ENCODE data around the gene SLC52A1. TPM values are rescaled to one million over a fixed set of nuclear protein-coding genes. Genes with fewer than 3 reads are reported as not detected.
"Not testable (repeated sequence)": the region's sequence is repeated elsewhere in the genome, so short reads cannot be mapped to it uniquely, and the experiment has no call there.

The SLC52A1 gene
- total RNA-seq (not detected), polyA plus RNA-seq (not detected)
- long read RNA-seq, donor 1 = 0 reads
- long read RNA-seq, donor 2 = 0 reads
- long read RNA-seq, donor 3 = 0 reads
- long read RNA-seq, donor 4 = 0 reads

DNA sequence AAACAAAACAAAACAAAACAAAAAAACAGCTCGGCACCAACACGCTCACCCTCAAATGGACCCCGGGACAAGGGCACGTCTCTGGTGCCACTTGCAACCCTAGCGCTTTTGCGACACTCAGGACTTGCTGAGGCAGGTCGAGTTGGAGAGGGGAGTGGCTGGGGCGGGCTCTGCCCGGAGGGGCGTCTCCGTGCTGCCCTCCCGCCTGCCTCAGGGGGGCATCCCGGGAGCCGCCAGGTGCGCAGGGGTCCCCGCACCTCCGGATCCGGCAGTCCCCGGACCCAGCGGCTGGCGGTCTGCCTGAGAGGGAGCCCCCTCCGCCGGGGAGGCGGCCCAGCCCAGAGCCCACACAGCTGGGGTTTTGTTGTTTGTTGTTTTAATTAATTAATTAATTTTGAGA lies at the start of gene SLC52A1:
Gene SLC52A1, minus strand, starts transcription at position 112 of the 400 bp plus-strand sequence. CDS start 820 bp downstream, outside the sequence.
- 10% methylated on average over 24 of the region's 24 CpGs for WGBS
- intact Hi-C loops (cut with DNase I) = no loop called here
- Histone ChIP-seq H3K4me1 (ENCODE audit: control insufficient read depth, insufficient read depth, low read length) (no peaks in the 10 kb centered on the region), H3K4me3 (ENCODE audit: low read length) (no peak within 1 kb of the TSS), H3K27ac (ENCODE audit: low read length) (no peak within 1 kb of the TSS), H3K27me3 (ENCODE audit: control insufficient read depth, insufficient read depth) (no peaks in the 10 kb centered on the region), H3K9me3 (ENCODE audit: control insufficient read depth, low read length) (no peaks in the 10 kb centered on the region)
- ATAC-seq = peak in 1 of 2 donors; percentile 14
- peak in 1 of 3 donors; percentile 55 for DNase-seq

DNA sequence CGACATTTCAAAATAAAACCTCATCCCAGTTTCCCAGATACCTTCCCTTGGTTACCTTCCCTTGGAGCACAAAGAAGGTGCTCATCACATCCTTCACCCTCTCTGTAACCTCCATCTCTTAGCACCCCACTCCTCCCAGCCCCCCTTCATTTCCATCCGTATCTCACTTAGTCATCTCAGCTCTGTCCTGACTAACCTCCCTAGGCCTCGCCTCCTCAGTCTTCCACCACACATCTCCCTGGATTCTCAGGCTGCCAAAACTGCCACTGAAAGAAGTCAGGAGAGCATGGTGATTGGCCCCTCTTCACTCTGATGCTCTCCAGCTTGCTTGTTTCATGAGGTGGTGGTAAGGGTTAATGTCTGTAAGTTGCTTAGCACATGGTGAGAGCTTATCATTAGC lies 45.4 kb upstream of the SLC52A1 start:
- Histone ChIP-seq H3K9me3 (ENCODE audit: control insufficient read depth, low read length) (no peaks in the 10 kb centered on the region), H3K4me3 (ENCODE audit: low read length) (no peak overlapping the region), H3K27ac (ENCODE audit: low read length) (no peak overlapping the region), H3K4me1 (ENCODE audit: control insufficient read depth, insufficient read depth, low read length) (peaks cover 2% of the 10 kb centered on the region), H3K27me3 (ENCODE audit: control insufficient read depth, insufficient read depth) (no peaks in the 10 kb centered on the region)
- WGBS = 85% methylated on average over 3 of the region's 3 CpGs
- no peak for ATAC-seq
- no peak for DNase-seq
- intact Hi-C loops (cut with DNase I) = no loop called here

DNA sequence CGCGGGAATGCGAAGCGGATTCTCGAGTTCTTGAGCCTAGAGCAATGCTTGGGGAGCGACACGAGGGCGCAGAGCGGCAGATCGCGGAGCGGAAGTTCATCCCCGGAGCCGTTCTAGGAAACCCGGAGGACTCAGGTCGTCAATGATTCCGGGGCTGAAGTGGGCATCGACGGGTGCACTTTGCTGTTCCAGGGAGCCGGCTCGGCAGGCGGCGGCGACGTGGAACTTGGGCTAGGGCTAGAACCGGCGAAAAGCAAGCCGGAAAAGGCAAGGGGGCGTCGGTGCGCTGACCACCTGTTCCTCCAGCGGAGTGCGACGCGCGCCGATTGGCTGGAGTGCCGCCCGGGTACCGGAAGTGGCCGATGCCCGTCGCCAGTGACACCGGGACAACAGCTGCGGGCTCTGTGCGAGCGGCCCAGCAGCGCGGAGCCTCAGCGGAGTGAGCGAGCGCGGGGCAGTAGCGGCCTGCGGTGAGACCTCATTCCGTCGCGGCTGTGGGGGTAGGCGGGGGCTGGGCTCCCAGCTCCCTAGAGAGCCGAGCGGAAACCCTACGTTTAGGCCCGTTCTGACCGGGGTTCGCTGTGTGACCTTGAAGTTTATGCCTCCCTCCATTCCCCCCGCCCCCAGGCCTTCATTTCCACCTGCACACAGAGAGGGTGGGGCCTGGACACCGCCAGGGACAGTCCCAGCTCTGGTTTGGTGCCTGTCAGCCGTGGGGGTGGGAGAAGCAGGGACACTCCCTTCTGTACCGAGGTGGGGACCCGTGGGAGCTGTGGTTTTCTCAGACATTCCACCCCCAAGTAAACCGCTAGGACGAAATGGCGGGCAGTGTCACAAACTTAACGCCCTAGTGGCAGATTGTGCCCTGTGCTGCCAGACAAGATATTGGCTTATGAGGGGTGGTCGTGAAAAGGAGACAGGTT lies 43.1 kb upstream of the SLC52A1 start, which contains the start of gene ZFP3:
Gene ZFP3, plus strand, starts transcription at position 362 of the 923 bp plus-strand sequence. CDS start 13,038 bp downstream, outside the sequence.
- peak within 1 kb of the TSS; percentile 91 for H3K27ac ChIP-seq (ENCODE audit: low read length)
- DNase-seq (peak; percentile 91 to 95 (median 95)), ATAC-seq (peak; percentile 97)
- no peaks in the 10 kb centered on the region for H3K27me3 ChIP-seq (ENCODE audit: control insufficient read depth, insufficient read depth)
- peaks cover 2% of the 10 kb centered on the region for H3K4me1 ChIP-seq (ENCODE audit: control insufficient read depth, insufficient read depth, low read length)
- intact Hi-C loops (cut with DNase I) = no loop called here
- under 1% methylated on average over 75 of the region's 75 CpGs for WGBS
- H3K4me3 ChIP-seq (ENCODE audit: low read length) = peak within 1 kb of the TSS; percentile 85
- H3K9me3 ChIP-seq (ENCODE audit: control insufficient read depth, low read length) = no peaks in the 10 kb centered on the region

DNA sequence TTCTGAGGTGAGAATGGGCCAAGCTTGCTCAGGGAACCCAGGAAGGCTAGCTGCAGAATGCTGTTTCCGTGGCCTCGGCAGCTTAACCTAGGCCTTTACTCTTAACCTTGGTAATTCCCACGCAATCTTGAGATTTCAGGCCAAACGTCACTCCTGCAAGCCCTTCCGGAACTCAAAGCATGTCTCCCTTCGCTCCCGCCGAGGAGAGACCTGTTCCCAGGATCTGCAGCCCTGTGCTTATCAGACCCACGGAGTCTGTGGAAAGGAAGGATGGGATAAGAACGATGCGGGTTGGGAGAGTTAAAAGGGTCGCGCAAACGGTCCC lies 42.5 kb upstream of the SLC52A1 start:
- 16% methylated on average over 14 of the region's 14 CpGs for WGBS
- ATAC-seq (peak; percentile 28 to 47), DNase-seq (no peak)
- H3K27me3 ChIP-seq (ENCODE audit: control insufficient read depth, insufficient read depth) = no peaks in the 10 kb centered on the region
- H3K9me3 ChIP-seq (ENCODE audit: control insufficient read depth, low read length) = no peaks in the 10 kb centered on the region
- intact Hi-C loops (cut with DNase I) = no loop called here
- H3K4me1 ChIP-seq (ENCODE audit: control insufficient read depth, insufficient read depth, low read length) = peaks cover 2% of the 10 kb centered on the region
- H3K4me3 ChIP-seq (ENCODE audit: low read length) = peak overlapping the region; percentile 85
- peak overlapping the region; percentile 91 for H3K27ac ChIP-seq (ENCODE audit: low read length)

DNA sequence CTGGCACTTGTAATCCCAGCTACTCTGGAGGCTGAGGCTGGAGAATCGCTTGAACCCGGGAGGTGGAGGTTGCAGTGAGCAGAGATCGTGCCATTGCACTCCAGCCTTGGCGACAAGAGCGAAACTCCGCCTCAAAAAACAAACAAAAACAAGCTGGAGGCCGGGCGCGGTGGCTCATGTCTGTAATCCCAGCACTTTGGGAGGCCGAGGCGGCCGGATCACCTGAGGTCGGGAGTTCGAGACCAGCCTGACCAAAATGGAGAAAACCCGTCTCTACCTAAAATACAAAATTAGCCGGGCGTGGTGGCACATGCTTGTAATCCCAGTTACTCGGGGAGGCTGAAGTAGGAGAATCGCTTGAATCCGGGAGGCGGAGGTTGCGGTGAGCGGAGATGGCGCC lies 42.0 kb upstream of the SLC52A1 start:
- DNase-seq = peak in 1 of 3 donors; percentile 67
- intact Hi-C loops (cut with DNase I); H3K9me3 ChIP-seq (ENCODE audit: control insufficient read depth, low read length); H3K27me3 ChIP-seq (ENCODE audit: control insufficient read depth, insufficient read depth); H3K4me1 ChIP-seq (ENCODE audit: control insufficient read depth, insufficient read depth, low read length); ATAC-seq; H3K4me3 ChIP-seq (ENCODE audit: low read length); H3K27ac ChIP-seq (ENCODE audit: low read length): not testable (repeated sequence)
- WGBS = 98% methylated on average over 24 of the region's 24 CpGs

DNA sequence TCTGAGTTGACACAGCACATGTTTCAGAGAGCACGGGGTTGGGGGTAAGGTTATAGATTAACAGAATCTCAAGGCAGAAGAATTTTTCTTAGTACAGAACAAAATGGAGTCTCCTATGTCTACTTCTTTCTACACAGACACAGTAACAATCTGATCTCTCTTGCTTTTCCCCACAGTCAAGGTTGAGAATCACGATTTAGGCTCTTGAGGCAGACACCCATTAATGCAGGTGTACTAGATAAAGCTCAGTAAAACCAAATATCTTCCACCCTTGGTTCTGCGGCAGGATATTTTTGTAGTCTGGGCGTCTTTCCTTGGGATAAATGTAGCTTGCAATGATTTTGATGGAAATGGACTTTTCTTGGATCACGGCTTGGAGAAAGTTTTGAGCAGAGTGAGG lies 40.2 kb upstream of the SLC52A1 start:
- 90% methylated on average over 4 of the region's 5 CpGs for WGBS
- intact Hi-C loops (cut with DNase I); DNase-seq; H3K27me3 ChIP-seq (ENCODE audit: control insufficient read depth, insufficient read depth); H3K9me3 ChIP-seq (ENCODE audit: control insufficient read depth, low read length); H3K27ac ChIP-seq (ENCODE audit: low read length); H3K4me3 ChIP-seq (ENCODE audit: low read length); H3K4me1 ChIP-seq (ENCODE audit: control insufficient read depth, insufficient read depth, low read length); ATAC-seq: not testable (repeated sequence)

DNA sequence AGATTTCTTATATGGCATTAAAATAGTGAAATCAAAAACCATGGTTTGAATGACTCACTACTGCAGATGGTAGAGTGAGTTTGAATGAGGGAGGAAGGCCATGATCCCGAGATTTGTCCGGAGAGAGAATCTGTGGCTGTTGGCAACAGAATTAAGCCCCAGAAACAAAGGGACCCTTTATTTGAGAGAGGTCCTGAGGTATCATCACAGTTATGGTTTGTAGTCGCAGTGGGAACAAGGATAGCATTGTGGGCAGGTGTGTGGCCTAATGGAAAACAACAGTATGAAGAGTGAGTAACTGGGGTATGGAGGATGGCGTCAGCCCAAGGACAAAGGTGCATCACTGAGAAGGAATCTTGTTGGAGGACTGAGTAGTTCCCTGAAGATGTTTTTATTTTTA lies 34.5 kb upstream of the SLC52A1 start:
- H3K4me1 ChIP-seq (ENCODE audit: control insufficient read depth, insufficient read depth, low read length) = no peaks in the 10 kb centered on the region
- no peaks in the 10 kb centered on the region for H3K9me3 ChIP-seq (ENCODE audit: control insufficient read depth, low read length)
- no peak for ATAC-seq
- no peaks in the 10 kb centered on the region for H3K27me3 ChIP-seq (ENCODE audit: control insufficient read depth, insufficient read depth)
- H3K4me3 ChIP-seq (ENCODE audit: low read length) = no peak overlapping the region
- intact Hi-C loops (cut with DNase I) = loop anchor here in 2 of 4 donors (10.0 kb wide), 1 partner anchor 85 kb away; the partner anchor contains the start of gene CAMTA2 (in 2 of the 2)
- DNase-seq = no peak
- H3K27ac ChIP-seq (ENCODE audit: low read length) = no peak overlapping the region
- 86% methylated on average over 4 of the region's 4 CpGs for WGBS

DNA sequence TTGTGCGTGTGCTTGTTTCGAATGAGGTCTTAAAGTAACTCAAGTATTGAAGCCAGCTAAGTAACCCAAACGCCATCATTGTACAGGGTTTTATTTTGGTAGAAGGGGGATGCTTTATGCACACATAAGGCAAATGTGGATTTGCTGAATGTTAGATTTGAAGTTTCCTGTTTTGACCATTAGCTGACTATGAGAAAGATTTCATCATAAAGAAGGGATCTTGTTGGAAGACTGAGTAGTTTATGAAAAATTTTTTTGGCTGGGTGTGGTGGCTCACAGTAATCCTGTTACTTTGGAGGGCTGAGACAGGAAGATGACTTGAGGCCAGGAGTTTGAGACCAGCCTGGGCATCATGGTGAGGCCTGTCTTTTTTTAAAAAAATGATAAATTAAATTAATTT lies 33.0 kb upstream of the SLC52A1 start:
- DNase-seq (no peak), ATAC-seq (no peak)
- intact Hi-C loops (cut with DNase I) = loop anchor here in 2 of 4 donors (10.0 kb wide), 1 partner anchor 83 kb away; the partner anchor contains the start of gene CAMTA2 (in 2 of the 2)
- Histone ChIP-seq H3K4me1 (ENCODE audit: control insufficient read depth, insufficient read depth, low read length) (no peaks in the 10 kb centered on the region), H3K27ac (ENCODE audit: low read length) (no peak overlapping the region), H3K4me3 (ENCODE audit: low read length) (no peak overlapping the region), H3K9me3 (ENCODE audit: control insufficient read depth, low read length) (no peaks in the 10 kb centered on the region), H3K27me3 (ENCODE audit: control insufficient read depth, insufficient read depth) (no peaks in the 10 kb centered on the region)
- WGBS = 90% methylated on average over 3 of the region's 3 CpGs

DNA sequence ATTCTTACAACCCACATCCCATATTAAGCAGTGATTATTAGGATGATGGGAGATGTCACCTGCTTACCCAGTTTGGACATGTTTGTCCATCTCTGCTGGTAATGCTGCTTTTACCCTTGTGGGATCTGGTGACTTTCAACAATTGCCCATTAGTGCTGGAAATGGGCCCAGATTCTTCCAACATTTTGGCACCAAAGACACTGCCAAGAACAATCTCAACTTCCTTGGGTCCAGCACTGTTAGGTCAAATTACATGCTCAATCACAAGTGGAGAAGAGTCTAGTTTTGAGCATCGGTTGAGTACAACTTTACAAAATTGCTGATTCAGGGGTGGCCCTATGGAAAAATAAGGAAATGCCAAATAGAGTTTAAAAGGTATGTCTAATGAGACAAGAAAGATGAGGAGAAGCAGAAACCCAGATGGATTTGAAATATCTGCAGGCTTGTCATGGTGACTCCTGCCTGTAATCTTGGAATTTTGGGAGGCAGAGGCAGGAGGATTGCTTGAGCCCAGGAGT lies 30.1 kb upstream of the SLC52A1 start:
- no peaks in the 10 kb centered on the region for H3K27me3 ChIP-seq (ENCODE audit: control insufficient read depth, insufficient read depth)
- ATAC-seq = no peak
- DNase-seq = no peak
- no peaks in the 10 kb centered on the region for H3K4me1 ChIP-seq (ENCODE audit: control insufficient read depth, insufficient read depth, low read length)
- H3K4me3 ChIP-seq (ENCODE audit: low read length) = no peak overlapping the region
- H3K9me3 ChIP-seq (ENCODE audit: control insufficient read depth, low read length) = no peaks in the 10 kb centered on the region
- intact Hi-C loops (cut with DNase I) = loop anchor here in 2 of 4 donors (10.0 kb wide), 1 partner anchor 80 kb away; the partner anchor contains the start of gene CAMTA2 (in 2 of the 2)
- 28% methylated on average over 1 of the region's 1 CpG for WGBS
- no peak overlapping the region for H3K27ac ChIP-seq (ENCODE audit: low read length)

DNA sequence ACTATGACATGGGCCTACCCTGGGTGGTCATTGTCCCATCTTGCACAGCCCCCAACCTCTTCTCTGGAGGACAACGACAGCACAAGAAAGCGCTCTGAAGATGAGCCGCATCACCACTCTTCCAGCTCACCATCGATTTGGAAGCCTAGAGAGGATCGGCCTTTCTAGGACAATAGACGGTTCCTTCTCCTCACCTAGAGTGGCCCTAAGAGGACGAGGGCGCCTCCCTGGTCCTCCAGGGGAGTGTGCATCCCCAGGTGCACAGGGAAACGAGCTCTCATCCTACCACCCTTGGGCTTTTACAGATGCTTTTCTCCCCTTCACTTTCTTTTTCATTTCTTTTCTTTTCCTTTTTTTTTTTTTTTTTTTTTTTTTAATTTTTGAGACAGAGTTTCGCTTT lies 20.3 kb upstream of the SLC52A1 start:
- intact Hi-C loops (cut with DNase I) = loop anchor here in 1 of 4 donors (10.0 kb wide), 1 partner anchor 81 kb away; no protein-coding TSS in a partner anchor
- Histone ChIP-seq H3K27ac (ENCODE audit: low read length) (no peak overlapping the region), H3K4me3 (ENCODE audit: low read length) (no peak overlapping the region), H3K4me1 (ENCODE audit: control insufficient read depth, insufficient read depth, low read length) (no peaks in the 10 kb centered on the region), H3K27me3 (ENCODE audit: control insufficient read depth, insufficient read depth) (no peaks in the 10 kb centered on the region), H3K9me3 (ENCODE audit: control insufficient read depth, low read length) (no peaks in the 10 kb centered on the region)
- 89% methylated on average over 10 of the region's 10 CpGs for WGBS
- DNase-seq = no peak
- no peak for ATAC-seq

DNA sequence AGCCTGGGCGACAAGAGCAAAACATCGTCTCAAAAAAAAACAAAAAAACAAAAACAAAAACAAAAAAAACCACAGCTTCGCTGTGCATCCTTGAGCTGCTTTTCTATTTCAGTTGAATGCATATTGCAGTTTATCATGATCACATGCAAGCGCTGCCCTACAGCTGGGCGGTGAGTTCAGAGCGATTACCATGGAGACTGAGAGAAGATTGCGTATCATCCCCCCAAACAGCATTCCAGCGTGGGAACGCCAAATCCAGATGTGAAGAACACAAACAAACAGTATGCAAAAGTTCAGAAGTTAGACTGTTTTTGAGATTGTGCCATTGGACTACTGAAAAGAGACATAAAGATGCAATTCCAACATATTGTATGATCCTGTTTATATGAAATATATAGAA lies 15.1 kb upstream of the SLC52A1 start:
- Histone ChIP-seq H3K9me3 (ENCODE audit: control insufficient read depth, low read length) (no peaks in the 10 kb centered on the region), H3K27ac (ENCODE audit: low read length) (no peak overlapping the region), H3K4me1 (ENCODE audit: control insufficient read depth, insufficient read depth, low read length) (peaks cover 2% of the 10 kb centered on the region), H3K4me3 (ENCODE audit: low read length) (no peak overlapping the region), H3K27me3 (ENCODE audit: control insufficient read depth, insufficient read depth) (no peaks in the 10 kb centered on the region)
- ATAC-seq (no peak), DNase-seq (no peak)
- intact Hi-C loops (cut with DNase I) = loop anchor here in 1 of 4 donors (10.0 kb wide), 1 partner anchor 75 kb away; no protein-coding TSS in a partner anchor
- WGBS = 65% methylated on average over 9 of the region's 9 CpGs

Measured in right cardiac atrium (tissue), 5 donors.